ENCODE measurements around the gene STK11. TPM values are rescaled to one million over a fixed set of nuclear protein-coding genes. Genes with fewer than 3 reads are reported as not detected.
A peak's percentile ranks its signal among the peaks of the same experiment; 100 is the strongest.

The STK11 gene
- total RNA-seq, 1 donor: 94.1 TPM

DNA sequence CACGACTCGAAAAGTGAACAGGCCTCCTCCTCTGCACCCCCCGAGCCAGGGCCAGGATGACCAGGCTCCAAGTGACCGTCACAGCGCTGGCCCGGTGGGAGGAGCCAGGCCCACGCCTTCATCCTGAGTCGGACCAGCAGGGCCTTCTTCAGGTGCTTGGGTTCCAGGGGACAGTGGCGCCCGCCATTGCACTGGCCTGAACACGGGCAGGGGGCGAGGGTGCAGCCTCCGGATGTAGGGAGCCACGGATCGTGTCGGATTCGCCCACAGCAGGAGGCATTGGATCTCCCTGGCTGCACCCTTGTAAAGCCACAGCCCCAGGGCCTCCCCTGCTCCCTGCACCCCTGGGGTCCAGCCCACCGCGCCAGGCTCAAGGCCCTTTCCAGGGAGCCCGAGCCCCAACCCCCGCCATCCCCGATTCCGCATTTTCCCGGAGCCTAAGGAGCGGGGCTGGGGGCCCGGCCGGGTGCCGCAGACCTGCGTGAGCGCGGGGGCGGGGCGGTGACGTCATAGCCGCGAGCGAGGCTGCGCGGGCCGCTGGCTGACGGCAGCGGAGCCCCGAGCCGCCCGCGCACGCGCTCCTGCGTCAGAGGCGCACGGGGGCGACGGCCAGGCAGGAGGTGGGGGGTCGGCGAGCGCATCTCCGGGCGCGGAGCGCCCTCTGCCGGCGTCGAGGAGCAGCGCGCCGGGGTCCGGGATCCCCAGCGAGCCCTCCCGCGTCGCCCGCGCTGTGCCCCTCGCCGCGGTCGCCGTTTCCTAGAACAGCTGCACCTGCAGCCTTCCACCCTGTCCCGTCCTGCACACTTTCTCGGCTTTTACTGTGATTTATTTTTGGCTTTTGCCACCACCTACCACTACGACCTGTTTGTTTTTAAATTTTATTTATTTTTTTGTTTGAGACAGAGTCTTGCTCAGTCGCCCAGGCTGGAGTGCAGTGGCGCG is 34.5 kb downstream of the STK11 start:
- DNase-seq (ENCODE audit: low read depth): peak; percentile 94
- TF ChIP-seq CTCF (IDR thresholded peaks at IDR 0.05; ENCODE audit: insufficient read depth, low read depth, low read length): peak; percentile 64
- peak overlapping the region; percentile 49 for H3K4me3 ChIP-seq (ENCODE audit: low read depth, low read length)

DNA sequence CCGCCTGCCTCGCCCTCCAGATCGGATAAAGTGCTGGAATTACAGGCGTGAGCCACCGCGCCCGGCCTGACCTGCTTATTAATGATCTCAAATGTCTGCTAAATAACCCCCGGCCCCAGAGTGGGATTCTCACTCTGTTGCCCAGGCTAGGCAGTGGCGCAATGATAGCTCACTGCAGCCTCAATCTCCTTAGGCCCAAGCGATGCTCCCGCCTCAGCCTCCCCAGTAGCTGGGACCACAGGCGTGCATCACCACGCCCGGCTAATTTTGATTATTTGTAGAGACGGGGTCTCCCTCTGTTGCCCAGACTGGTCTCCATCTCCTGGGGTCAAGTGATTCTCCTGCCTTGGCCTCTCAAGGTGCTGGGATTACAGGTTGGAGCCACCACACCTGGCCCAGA is 35.3 kb downstream of the STK11 start:
- DNase-seq (ENCODE audit: low read depth): no peak
- TF ChIP-seq CTCF (IDR thresholded peaks at IDR 0.05; ENCODE audit: insufficient read depth, low read depth, low read length): no peak
- H3K4me3 ChIP-seq (ENCODE audit: low read depth, low read length): no peak overlapping the region

- peak; percentile 95 for DNase-seq (ENCODE audit: low read depth)
- peak within 1 kb of the TSS; percentile 70 for H3K4me3 ChIP-seq (ENCODE audit: low read depth, low read length)
- TF ChIP-seq CTCF (IDR thresholded peaks at IDR 0.05; ENCODE audit: insufficient read depth, low read depth, low read length): no peak
Observed at GRCh38 chr19:1241417-1242095, 36.0 kb downstream of the STK11 start, which contains the start of gene ATP5F1D. ATP5F1D (plus strand) TSS chr19:1241751; CDS start chr19:1241851, 100 bp downstream.

DNA sequence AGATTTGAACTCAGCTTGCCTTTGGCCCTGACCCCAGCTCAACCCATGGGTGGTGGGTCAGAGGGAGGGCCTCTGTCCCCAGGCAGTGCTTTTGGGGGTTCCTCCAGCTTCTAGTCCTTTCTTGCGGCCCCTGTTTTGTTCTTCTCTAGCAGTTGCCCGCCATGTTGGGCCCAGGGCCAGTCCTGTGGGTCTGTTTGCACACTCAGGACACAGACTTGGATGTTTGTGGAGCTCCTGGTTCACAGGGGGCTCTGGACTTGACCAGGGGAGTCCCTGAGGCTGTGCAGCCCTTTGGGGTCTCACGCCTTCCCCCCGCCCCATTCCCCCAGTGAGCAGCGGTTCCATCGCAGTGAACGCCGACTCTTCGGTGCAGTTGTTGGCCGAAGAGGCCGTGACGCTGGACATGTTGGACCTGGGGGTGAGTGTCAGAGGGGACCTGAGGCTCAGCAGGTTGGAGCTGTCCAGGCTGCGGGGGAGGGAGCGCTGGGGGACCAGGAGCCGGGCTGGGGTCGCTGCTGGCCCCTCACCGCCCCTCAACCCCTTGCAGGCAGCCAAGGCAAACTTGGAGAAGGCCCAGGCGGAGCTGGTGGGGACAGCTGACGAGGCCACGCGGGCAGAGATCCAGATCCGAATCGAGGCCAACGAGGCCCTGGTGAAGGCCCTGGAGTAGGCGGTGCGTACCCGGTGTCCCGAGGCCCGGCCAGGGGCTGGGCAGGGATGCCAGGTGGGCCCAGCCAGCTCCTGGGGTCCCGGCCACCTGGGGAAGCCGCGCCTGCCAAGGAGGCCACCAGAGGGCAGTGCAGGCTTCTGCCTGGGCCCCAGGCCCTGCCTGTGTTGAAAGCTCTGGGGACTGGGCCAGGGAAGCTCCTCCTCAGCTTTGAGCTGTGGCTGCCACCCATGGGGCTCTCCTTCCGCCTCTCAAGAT is 38.5 kb downstream of the STK11 start:
- DNase-seq (ENCODE audit: low read depth): peak; percentile 85
- TF ChIP-seq CTCF (IDR thresholded peaks at IDR 0.05; ENCODE audit: insufficient read depth, low read depth, low read length): peak; percentile 89
- H3K4me3 ChIP-seq (ENCODE audit: low read depth, low read length): peak overlapping the region; percentile 40

GRCh38 chr19:1244693-1245451 is 39.3 kb downstream of the STK11 start:
- no peak for DNase-seq (ENCODE audit: low read depth)

More at GRCh38 chr19:1244693-1245451, 39.3 kb downstream of the STK11 start:
- peak overlapping the region; percentile 40 for H3K4me3 ChIP-seq (ENCODE audit: low read depth, low read length)
- TF ChIP-seq CTCF (IDR thresholded peaks at IDR 0.05; ENCODE audit: insufficient read depth, low read depth, low read length): no peak
